HepG2 (cell line): ENCODE measurements around the gene DNAJC15. TPM values are rescaled to one million over a fixed set of nuclear protein-coding genes. Genes with fewer than 3 reads are reported as not detected.

ENCODE experiments used
- ARNT2 ChIP-seq: sonication (generic); formaldehyde crosslinking; IDR thresholded peaks from 2 replicates; pipeline ENCODE4 v1.8.0; 2022; ENCODE audit warnings: mild to moderate bottlenecking, low read depth, missing genetic modification reagents, moderate library complexity
- CBFB ChIP-seq: sonication (generic); formaldehyde crosslinking; IDR thresholded peaks from 2 replicates; pipeline ENCODE4 v1.4.0; 2020; ENCODE audit warnings: missing genetic modification reagents
- CHCHD3 ChIP-seq: sonication (generic); formaldehyde crosslinking; IDR thresholded peaks from 2 replicates; pipeline ENCODE4 v1.8.0; 2022; ENCODE audit warnings: mild to moderate bottlenecking, missing genetic modification reagents, moderate library complexity
- KAT8 ChIP-seq: IDR thresholded peaks from 2 replicates; pipeline ENCODE4 v1.6.1; 2016; ENCODE audit warnings: missing genetic modification reagents, missing compliant biosample characterization
- NPAS2 ChIP-seq: sonication (generic); formaldehyde crosslinking; IDR thresholded peaks from 2 replicates; pipeline ENCODE4 v1.8.0; 2022; ENCODE audit warnings: mild to moderate bottlenecking, missing genetic modification reagents, borderline replicate concordance
- PAF1 ChIP-seq: IDR thresholded peaks from 2 replicates; pipeline ENCODE4 v1.6.1; 2016; ENCODE audit warnings: missing genetic modification reagents, missing compliant biosample characterization
- RFX1 ChIP-seq: fragments of 450-650 bp; IDR thresholded peaks from 2 replicates; pipeline ENCODE4 v1.6.1; 2017
- SMC3 ChIP-seq: IDR thresholded peaks from 2 replicates; pipeline ENCODE4 v1.6.1; 2011; ENCODE audit warnings: low read length, improper control_type of control experiment
- TP53 ChIP-seq: sonication (generic); formaldehyde crosslinking; conservative IDR thresholded peaks from 2 replicates; pipeline ENCODE4 v1.4.0; 2020; ENCODE audit warnings: missing genetic modification reagents
- YEATS4 ChIP-seq: sonication (generic); formaldehyde crosslinking; IDR thresholded peaks from 2 replicates; pipeline ENCODE4 v1.4.0; 2020; ENCODE audit warnings: missing genetic modification reagents, borderline replicate concordance
- ZFP36 ChIP-seq: fragments of 150-350 bp; IDR thresholded peaks from 2 replicates; pipeline ENCODE4 v1.6.1; 2018; ENCODE audit warnings: borderline replicate concordance, low read length, low read depth; ENCODE audit not compliant: partially characterized antibody
- ZFP90 ChIP-seq: sonication (generic); formaldehyde crosslinking; IDR thresholded peaks from 2 replicates; pipeline ENCODE4 v1.8.0; 2022; ENCODE audit warnings: missing genetic modification reagents, mild to moderate bottlenecking, inconsistent platforms, borderline replicate concordance
- ZKSCAN5 ChIP-seq: sonication (generic); formaldehyde crosslinking; IDR thresholded peaks from 2 replicates; pipeline ENCODE4 v1.5.1; 2020; ENCODE audit warnings: mild to moderate bottlenecking, missing genetic modification reagents
- ZNF589 ChIP-seq: sonication (generic); formaldehyde crosslinking; conservative IDR thresholded peaks from 2 replicates; pipeline ENCODE4 v1.8.0; 2022; ENCODE audit warnings: mild to moderate bottlenecking, moderate library complexity, missing genetic modification reagents
- polyA plus RNA-seq, 8 experiments: library from polyadenylated mRNA; depleted of rRNA in 3 of 8; stranded (reverse) in 7 of 8; unstranded in 1 of 8; fragments of >200 nt; fragmentation: Illumina TruSeq in 4 of 8; extraction: Trizol in 4 of 8; gene quantifications; 2 replicates each; pipeline versions ENCODE4 v1.2.1 to v1.2.3, GENCODE V29; 2011 to 2016; ENCODE audit warnings: low read depth in 4 of 8, missing spikeins in 1 of 8, mixed read lengths in 1 of 8; ENCODE audit not compliant: insufficient read depth in 1 of 8
- total RNA-seq, 5 experiments: library from RNA; depleted of rRNA; stranded (reverse); fragments of >200 nt; fragmentation: Illumina TruSeq; extraction: Trizol; gene quantifications; 2 replicates each; pipeline ENCODE4 v1.2.3, GENCODE V29; 2016; ENCODE audit warnings: low read depth in 1 of 5
- TF ChIP-seq, protein P1 (sequence below): sonication (generic); formaldehyde crosslinking; IDR thresholded peaks from 2 replicates; pipeline ENCODE4 v1.8.0; 2022; ENCODE audit warnings: mild to moderate bottlenecking, missing genetic modification reagents
- TF ChIP-seq, protein P2 (sequence below): sonication (generic); formaldehyde crosslinking; IDR thresholded peaks from 2 replicates; pipeline ENCODE4 v1.8.0; 2022; ENCODE audit warnings: mild to moderate bottlenecking, missing genetic modification reagents, moderate library complexity
- TF ChIP-seq, protein P3 (sequence below): sonication (generic); formaldehyde crosslinking; IDR thresholded peaks from 2 replicates; pipeline ENCODE4 v1.5.0; 2020; ENCODE audit warnings: mild to moderate bottlenecking, missing genetic modification reagents
- TF ChIP-seq, protein P4 (sequence below): sonication (generic); formaldehyde crosslinking; IDR thresholded peaks from 2 replicates; pipeline ENCODE4 v1.4.0; 2020; ENCODE audit warnings: missing genetic modification reagents
- TF ChIP-seq, protein P5 (sequence below): IDR thresholded peaks from 2 replicates; pipeline ENCODE4 v1.6.1; 2012; ENCODE audit warnings: low read length, improper control_type of control experiment

The DNAJC15 gene
- total and polyA plus RNA-seq, 2 of the 13 experiments (the other 11 are each of a cell fraction or from before 2014, with no cell fraction given): 23.0 to 31.9 TPM

DNA sequence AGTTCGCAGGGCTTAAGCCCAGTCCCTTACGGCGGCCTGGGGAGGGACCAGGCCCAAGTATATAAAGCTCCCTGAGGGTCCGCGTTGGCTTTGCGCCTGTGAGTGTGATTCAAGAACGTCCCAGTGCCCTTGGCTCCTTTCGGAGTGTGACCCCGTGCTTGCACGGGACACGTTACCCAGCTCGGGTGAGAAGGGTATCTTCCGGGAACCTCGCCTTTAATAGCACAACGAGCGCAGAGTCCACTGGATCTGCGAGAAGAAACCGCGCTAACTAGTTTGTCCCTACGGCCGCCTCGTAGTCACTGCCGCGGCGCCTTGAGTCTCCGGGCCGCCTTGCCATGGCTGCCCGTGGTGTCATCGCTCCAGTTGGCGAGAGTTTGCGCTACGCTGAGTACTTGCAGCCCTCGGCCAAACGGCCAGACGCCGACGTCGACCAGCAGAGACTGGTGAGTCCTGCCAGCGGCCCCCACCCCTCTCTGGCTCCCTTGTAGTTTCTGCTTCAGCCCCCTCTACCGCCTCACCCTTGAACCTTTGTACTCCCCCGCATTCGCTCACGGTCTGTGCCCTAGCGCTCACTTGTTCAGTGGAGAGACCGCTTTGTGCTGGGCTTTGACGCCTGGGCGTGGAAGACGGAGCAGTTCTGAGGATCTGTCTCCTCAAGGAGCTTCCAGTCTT lies at the start of gene DNAJC15 (continued):
- TF ChIP-seq ARNT2 (peak; percentile 91), TP53 (no peak; the same call in 1 of the 2 replicates), ZFP90 (CRISPR knock-in tag) (no peak), ZFP36 (no peak), SMC3 (no peak), PAF1 (no peak), ZKSCAN5 (CRISPR knock-in tag) (peak; percentile 45; the same call in 1 of the 2 replicates), KAT8 (CRISPR knock-in tag) (peak; percentile 88), NPAS2 (CRISPR knock-in tag) (no peak), YEATS4 (CRISPR knock-in tag) (0 out of 2 replicates have a peak, but pooled peaks have one; percentile 70), ZNF589 (CRISPR knock-in tag) (no peak), CBFB (CRISPR knock-in tag) (peak; percentile 83), CHCHD3 (CRISPR knock-in tag) (0 out of 2 replicates have a peak, but pooled peaks have one; percentile 53), RFX1 (no peak)
- TF ChIP-seq, protein P1, sequence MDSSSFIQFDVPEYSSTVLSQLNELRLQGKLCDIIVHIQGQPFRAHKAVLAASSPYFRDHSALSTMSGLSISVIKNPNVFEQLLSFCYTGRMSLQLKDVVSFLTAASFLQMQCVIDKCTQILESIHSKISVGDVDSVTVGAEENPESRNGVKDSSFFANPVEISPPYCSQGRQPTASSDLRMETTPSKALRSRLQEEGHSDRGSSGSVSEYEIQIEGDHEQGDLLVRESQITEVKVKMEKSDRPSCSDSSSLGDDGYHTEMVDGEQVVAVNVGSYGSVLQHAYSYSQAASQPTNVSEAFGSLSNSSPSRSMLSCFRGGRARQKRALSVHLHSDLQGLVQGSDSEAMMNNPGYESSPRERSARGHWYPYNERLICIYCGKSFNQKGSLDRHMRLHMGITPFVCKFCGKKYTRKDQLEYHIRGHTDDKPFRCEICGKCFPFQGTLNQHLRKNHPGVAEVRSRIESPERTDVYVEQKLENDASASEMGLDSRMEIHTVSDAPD (CRISPR knock-in tag): 0 out of 2 replicates have a peak, but pooled peaks have one; percentile 21
- TF ChIP-seq, protein P2, sequence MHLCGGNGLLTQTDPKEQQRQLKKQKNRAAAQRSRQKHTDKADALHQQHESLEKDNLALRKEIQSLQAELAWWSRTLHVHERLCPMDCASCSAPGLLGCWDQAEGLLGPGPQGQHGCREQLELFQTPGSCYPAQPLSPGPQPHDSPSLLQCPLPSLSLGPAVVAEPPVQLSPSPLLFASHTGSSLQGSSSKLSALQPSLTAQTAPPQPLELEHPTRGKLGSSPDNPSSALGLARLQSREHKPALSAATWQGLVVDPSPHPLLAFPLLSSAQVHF (CRISPR knock-in tag): no peak
- TF ChIP-seq, protein P3, sequence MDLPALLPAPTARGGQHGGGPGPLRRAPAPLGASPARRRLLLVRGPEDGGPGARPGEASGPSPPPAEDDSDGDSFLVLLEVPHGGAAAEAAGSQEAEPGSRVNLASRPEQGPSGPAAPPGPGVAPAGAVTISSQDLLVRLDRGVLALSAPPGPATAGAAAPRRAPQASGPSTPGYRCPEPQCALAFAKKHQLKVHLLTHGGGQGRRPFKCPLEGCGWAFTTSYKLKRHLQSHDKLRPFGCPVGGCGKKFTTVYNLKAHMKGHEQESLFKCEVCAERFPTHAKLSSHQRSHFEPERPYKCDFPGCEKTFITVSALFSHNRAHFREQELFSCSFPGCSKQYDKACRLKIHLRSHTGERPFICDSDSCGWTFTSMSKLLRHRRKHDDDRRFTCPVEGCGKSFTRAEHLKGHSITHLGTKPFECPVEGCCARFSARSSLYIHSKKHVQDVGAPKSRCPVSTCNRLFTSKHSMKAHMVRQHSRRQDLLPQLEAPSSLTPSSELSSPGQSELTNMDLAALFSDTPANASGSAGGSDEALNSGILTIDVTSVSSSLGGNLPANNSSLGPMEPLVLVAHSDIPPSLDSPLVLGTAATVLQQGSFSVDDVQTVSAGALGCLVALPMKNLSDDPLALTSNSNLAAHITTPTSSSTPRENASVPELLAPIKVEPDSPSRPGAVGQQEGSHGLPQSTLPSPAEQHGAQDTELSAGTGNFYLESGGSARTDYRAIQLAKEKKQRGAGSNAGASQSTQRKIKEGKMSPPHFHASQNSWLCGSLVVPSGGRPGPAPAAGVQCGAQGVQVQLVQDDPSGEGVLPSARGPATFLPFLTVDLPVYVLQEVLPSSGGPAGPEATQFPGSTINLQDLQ (CRISPR knock-in tag): no peak
- TF ChIP-seq, protein P4, sequence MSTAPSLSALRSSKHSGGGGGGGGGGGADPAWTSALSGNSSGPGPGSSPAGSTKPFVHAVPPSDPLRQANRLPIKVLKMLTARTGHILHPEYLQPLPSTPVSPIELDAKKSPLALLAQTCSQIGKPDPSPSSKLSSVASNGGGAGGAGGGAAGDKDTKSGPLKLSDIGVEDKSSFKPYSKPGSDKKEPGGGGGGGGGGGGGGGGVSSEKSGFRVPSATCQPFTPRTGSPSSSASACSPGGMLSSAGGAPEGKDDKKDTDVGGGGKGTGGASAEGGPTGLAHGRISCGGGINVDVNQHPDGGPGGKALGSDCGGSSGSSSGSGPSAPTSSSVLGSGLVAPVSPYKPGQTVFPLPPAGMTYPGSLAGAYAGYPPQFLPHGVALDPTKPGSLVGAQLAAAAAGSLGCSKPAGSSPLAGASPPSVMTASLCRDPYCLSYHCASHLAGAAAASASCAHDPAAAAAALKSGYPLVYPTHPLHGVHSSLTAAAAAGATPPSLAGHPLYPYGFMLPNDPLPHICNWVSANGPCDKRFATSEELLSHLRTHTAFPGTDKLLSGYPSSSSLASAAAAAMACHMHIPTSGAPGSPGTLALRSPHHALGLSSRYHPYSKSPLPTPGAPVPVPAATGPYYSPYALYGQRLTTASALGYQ: peak; percentile 51; the same call in 1 of the 2 replicates
- TF ChIP-seq, protein P5, sequence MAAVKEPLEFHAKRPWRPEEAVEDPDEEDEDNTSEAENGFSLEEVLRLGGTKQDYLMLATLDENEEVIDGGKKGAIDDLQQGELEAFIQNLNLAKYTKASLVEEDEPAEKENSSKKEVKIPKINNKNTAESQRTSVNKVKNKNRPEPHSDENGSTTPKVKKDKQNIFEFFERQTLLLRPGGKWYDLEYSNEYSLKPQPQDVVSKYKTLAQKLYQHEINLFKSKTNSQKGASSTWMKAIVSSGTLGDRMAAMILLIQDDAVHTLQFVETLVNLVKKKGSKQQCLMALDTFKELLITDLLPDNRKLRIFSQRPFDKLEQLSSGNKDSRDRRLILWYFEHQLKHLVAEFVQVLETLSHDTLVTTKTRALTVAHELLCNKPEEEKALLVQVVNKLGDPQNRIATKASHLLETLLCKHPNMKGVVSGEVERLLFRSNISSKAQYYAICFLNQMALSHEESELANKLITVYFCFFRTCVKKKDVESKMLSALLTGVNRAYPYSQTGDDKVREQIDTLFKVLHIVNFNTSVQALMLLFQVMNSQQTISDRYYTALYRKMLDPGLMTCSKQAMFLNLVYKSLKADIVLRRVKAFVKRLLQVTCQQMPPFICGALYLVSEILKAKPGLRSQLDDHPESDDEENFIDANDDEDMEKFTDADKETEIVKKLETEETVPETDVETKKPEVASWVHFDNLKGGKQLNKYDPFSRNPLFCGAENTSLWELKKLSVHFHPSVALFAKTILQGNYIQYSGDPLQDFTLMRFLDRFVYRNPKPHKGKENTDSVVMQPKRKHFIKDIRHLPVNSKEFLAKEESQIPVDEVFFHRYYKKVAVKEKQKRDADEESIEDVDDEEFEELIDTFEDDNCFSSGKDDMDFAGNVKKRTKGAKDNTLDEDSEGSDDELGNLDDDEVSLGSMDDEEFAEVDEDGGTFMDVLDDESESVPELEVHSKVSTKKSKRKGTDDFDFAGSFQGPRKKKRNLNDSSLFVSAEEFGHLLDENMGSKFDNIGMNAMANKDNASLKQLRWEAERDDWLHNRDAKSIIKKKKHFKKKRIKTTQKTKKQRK: no peak
